ENCODE measurements around the gene TRPM6. TPM values are rescaled to one million over a fixed set of nuclear protein-coding genes. Genes with fewer than 3 reads are reported as not detected.

The TRPM6 gene
- total and polyA plus RNA-seq, 2 donors (not counting 3 experiments of a cell fraction or from before 2014, with no cell fraction given): 0.01 to 0.22 TPM

- ChIA-PET CTCF (no interaction called here), POLR2A (no interaction called here)
- dilution Hi-C loops (cut with MboI; ENCODE audit: extremely low pct_ligation_motif_present, low sequenced_read_pairs) (no loop called here), intact Hi-C loops (cut with micrococcal nuclease) (no loop called here)
- DNase-seq (ENCODE audit: low read depth, low spot score) (no peak), FAIRE-seq (no peak)
- H2AFZ ChIP-seq (ENCODE audit: low read depth, low read length): no peak overlapping the region
- no peak overlapping the region for H3K4me2 ChIP-seq (ENCODE audit: insufficient read depth, low read length)
- no peaks in the 10 kb centered on the region for H3K79me2 ChIP-seq (ENCODE audit: control insufficient read depth, insufficient read depth, low read length)
- peaks cover 0 to 15% of the 10 kb centered on the region in 2 experiments for H3K27me3 ChIP-seq (ENCODE audit: control insufficient read depth in 2 of 2, insufficient read depth in 2 of 2, low read length in 2 of 2)
- no peaks in the 10 kb centered on the region for H4K20me1 ChIP-seq (replicated peaks; ENCODE audit: control insufficient read depth, extremely low read depth, insufficient read depth, low read length)
- H3K36me3 ChIP-seq (ENCODE audit: control insufficient read depth in 2 of 2, extremely low read depth in 1 of 2, insufficient read depth in 2 of 2, low read length in 2 of 2): no peaks in the 10 kb centered on the region
- H3K9ac ChIP-seq (replicated peaks; ENCODE audit: extremely low read depth, insufficient read depth, low read length): no peak overlapping the region
- H3K27ac ChIP-seq (ENCODE audit: insufficient read depth, low read depth, low read length): no peak overlapping the region
- H3K9me1 ChIP-seq (replicated peaks; ENCODE audit: control insufficient read depth, extremely low read depth, insufficient read depth, low read length): no peaks in the 10 kb centered on the region
- TF ChIP-seq MYC (IDR thresholded peaks at IDR 0.05; ENCODE audit: low read depth, low read length) (no peak), POLR2A (IDR thresholded peaks at IDR 0.05; ENCODE audit: low read depth, low read length) (no peak), EZH2 (IDR thresholded peaks at IDR 0.05; ENCODE audit: borderline replicate concordance, low read depth, low read length, severe bottlenecking) (no peak), FOS (IDR thresholded peaks at IDR 0.05; ENCODE audit: borderline replicate concordance, insufficient read depth, low read length) (no peak), JUN (IDR thresholded peaks at IDR 0.05; ENCODE audit: borderline replicate concordance, insufficient read depth, insufficient read length, low read depth) (no peak), POLR2AphosphoS5 (IDR thresholded peaks at IDR 0.05; ENCODE audit: insufficient read depth, low read depth, low read length) (no peak), GATA2 (IDR thresholded peaks at IDR 0.05; ENCODE audit: insufficient read depth, insufficient read length, low read depth, low read length) (no peak)
- TF ChIP-seq, protein P1, sequence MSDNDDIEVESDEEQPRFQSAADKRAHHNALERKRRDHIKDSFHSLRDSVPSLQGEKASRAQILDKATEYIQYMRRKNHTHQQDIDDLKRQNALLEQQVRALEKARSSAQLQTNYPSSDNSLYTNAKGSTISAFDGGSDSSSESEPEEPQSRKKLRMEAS (IDR thresholded peaks at IDR 0.05; ENCODE audit: insufficient read depth, insufficient read length): no peak
- TF ChIP-seq, protein P2, sequence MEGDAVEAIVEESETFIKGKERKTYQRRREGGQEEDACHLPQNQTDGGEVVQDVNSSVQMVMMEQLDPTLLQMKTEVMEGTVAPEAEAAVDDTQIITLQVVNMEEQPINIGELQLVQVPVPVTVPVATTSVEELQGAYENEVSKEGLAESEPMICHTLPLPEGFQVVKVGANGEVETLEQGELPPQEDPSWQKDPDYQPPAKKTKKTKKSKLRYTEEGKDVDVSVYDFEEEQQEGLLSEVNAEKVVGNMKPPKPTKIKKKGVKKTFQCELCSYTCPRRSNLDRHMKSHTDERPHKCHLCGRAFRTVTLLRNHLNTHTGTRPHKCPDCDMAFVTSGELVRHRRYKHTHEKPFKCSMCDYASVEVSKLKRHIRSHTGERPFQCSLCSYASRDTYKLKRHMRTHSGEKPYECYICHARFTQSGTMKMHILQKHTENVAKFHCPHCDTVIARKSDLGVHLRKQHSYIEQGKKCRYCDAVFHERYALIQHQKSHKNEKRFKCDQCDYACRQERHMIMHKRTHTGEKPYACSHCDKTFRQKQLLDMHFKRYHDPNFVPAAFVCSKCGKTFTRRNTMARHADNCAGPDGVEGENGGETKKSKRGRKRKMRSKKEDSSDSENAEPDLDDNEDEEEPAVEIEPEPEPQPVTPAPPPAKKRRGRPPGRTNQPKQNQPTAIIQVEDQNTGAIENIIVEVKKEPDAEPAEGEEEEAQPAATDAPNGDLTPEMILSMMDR (IDR thresholded peaks at IDR 0.05; ENCODE audit: extremely low read depth in 1 of 2, insufficient read depth in 1 of 2, low read depth in 1 of 2, low read length in 2 of 2): no peak
- no peak overlapping the region for H3K4me3 ChIP-seq (replicated peaks in 1 of 3; ENCODE audit: insufficient read depth in 1 of 3, low read depth in 1 of 3, low read length in 3 of 3)
- BruUV-seq (replicated peaks): no TSS peak
- no peaks in the 10 kb centered on the region for H3K4me1 ChIP-seq (ENCODE audit: control insufficient read depth, extremely low read depth, insufficient read depth, low read length)
- no peaks in the 10 kb centered on the region for H3K9me3 ChIP-seq (replicated peaks; ENCODE audit: control insufficient read depth, insufficient read depth, low read length)
Measured at GRCh38 chr9:74726581-74726980, 161.1 kb downstream of the TRPM6 start.

Measured in endothelial cell of umbilical vein (primary cell).